Fibroblast of lung (primary cell): ENCODE results near the gene SDK2. TPM values are rescaled to one million over a fixed set of nuclear protein-coding genes. Genes with fewer than 3 reads are reported as not detected.

Source experiments
- DNase-seq, 2 donors: peaks; one replicate each; pipeline versions ENCODE4 v3.0.0 to v3.0.0-alpha.2; 2010; ENCODE audit warnings: low read depth in 2 of 2
- H2AFZ ChIP-seq: 2 replicates; pipeline ENCODE4 v1.5.1; 2012; ENCODE audit warnings: low read length, control low read depth, inconsistent platforms
- H3K27ac ChIP-seq: 2 replicates; pipeline ENCODE4 v1.5.1; 2011; ENCODE audit warnings: low read length, control low read depth; ENCODE audit not compliant: insufficient read depth
- H3K27me3 ChIP-seq: 2 replicates; pipeline ENCODE4 v1.5.1; 2011; ENCODE audit warnings: mild to moderate bottlenecking, low read length; ENCODE audit not compliant: control insufficient read depth, insufficient read depth
- H3K36me3 ChIP-seq: 2 replicates; pipeline ENCODE4 v1.5.1; 2011; ENCODE audit warnings: low read length; ENCODE audit not compliant: control insufficient read depth, insufficient read depth
- H3K4me1 ChIP-seq: 2 replicates; pipeline ENCODE4 v1.5.1; 2011; ENCODE audit warnings: low read length; ENCODE audit not compliant: control insufficient read depth, insufficient read depth; ENCODE audit errors: extremely low read depth
- H3K4me2 ChIP-seq: 2 replicates; pipeline ENCODE4 v1.5.1; 2011; ENCODE audit warnings: low read length, control low read depth; ENCODE audit not compliant: insufficient read depth; ENCODE audit errors: extremely low read depth
- H3K4me3 ChIP-seq, 4 experiments: fragments of 200-600 bp in 1 of 4; sonication (generic) in 1 of 4; replicated peaks in 1 of 4; 2 replicates each; pipeline ENCODE4 v1.5.1; 2011 to 2016; ENCODE audit warnings: low read length in 4 of 4, low read depth in 3 of 4, mild to moderate bottlenecking in 3 of 4, control low read depth in 2 of 4, inconsistent platforms in 1 of 4, mixed read lengths in 1 of 4; ENCODE audit not compliant: insufficient read depth in 1 of 4; ENCODE audit errors: control extremely low read depth in 1 of 4
- H3K79me2 ChIP-seq: 2 replicates; pipeline ENCODE4 v1.5.1; 2012; ENCODE audit warnings: mild to moderate bottlenecking, low read length, inconsistent platforms; ENCODE audit not compliant: control insufficient read depth, insufficient read depth
- H3K9ac ChIP-seq: 2 replicates; pipeline ENCODE4 v1.5.1; 2011; ENCODE audit warnings: mild to moderate bottlenecking, low read length, control low read depth; ENCODE audit not compliant: insufficient read depth
- H3K9me3 ChIP-seq: 2 replicates; pipeline ENCODE4 v1.5.1; 2012; ENCODE audit warnings: low read depth, low read length; ENCODE audit not compliant: control insufficient read depth, insufficient read depth
- H4K20me1 ChIP-seq: 2 replicates; pipeline ENCODE4 v1.5.1; 2011; ENCODE audit warnings: low read length; ENCODE audit not compliant: control insufficient read depth, insufficient read depth; ENCODE audit errors: extremely low read depth
- EZH2 ChIP-seq: IDR thresholded peaks from 2 replicates; pipeline ENCODE4 v1.5.1; 2012; ENCODE audit warnings: low read length, control low read depth, mild to moderate bottlenecking; ENCODE audit errors: missing control alignments
- polyA plus RNA-seq, 2 donors: library from polyadenylated mRNA; depleted of rRNA in 1 of 2; stranded (reverse) in 1 of 2; unstranded in 1 of 2; fragments of >200 nt; gene quantifications; 2 replicates each; pipeline ENCODE4 v1.2.1, GENCODE V29; 2011 to 2012; ENCODE audit warnings: missing spikeins in 1 of 2
- total RNA-seq: library from RNA; depleted of rRNA; stranded (reverse); fragments of >200 nt; gene quantifications from 2 replicates; pipeline ENCODE4 v1.2.1, GENCODE V29; 2014
- TF ChIP-seq, protein P1 (sequence below), 2 donors: IDR thresholded peaks in 1 of 2; conservative IDR thresholded peaks in 1 of 2; 1 replicate in 1 of 2; 2 replicates in 1 of 2; pipeline ENCODE4 v1.5.1; 2011 to 2012; ENCODE audit warnings: low read length in 2 of 2, control low read depth in 1 of 2, inconsistent platforms in 1 of 2, low read depth in 1 of 2, mild to moderate bottlenecking in 1 of 2

SDK2 gene
- total and polyA plus RNA-seq, 2 donors (not counting 1 experiment from before 2014, with no cell fraction given) = under 0.01 to 0.01 TPM

DNA sequence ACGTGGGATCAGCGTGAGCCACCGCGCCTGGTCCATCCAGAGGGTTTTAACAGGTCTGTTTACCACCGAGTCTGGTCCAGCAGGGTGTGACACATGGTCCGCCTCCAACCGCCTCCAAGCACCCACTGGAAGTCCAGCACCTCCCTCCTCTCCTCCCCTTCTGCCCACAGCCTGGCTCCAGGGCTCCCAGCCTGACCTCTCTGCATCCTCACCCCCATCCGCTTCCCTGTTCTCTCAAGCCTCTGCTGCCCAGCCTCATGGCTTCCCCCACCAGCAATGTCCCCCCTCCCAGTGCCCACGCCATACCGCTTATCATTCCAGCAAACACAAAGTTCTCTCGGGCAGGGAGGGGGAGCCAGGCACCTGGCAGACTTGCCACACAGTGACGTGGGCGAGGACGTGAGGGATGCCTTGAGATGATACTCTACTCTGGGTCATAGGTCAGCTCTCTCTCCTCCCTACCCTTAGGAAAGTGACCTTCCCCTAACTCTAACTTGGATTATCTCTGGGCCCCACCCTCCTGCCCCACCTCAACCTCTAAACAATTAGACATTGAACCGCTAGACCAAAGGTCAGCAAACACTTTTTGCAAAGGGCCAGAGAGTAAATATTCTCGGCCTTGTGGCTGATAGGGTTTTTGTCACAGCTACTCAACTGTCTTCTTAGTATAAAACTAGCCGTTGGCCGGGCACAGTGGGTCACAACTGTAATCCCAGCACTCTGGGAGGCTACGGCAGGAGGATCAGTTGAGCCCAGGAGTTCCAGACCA is 355.5 kb downstream of the SDK2 start:
- Histone ChIP-seq H3K36me3 (peaks cover 16% of the 10 kb centered on the region), H3K9me3 (no peaks in the 10 kb centered on the region), H3K27me3 (no peaks in the 10 kb centered on the region), H4K20me1 (no peaks in the 10 kb centered on the region), H3K4me2 (peak overlapping the region; percentile 25), H3K27ac (peak overlapping the region; percentile 10), H3K9ac (no peak overlapping the region), H3K4me1 (peaks cover 42% of the 10 kb centered on the region), H3K4me3 (no peak overlapping the region), H3K79me2 (peaks cover 74% of the 10 kb centered on the region), H2AFZ (no peak overlapping the region)
- no peak for TF ChIP-seq EZH2
- TF ChIP-seq, protein P1, sequence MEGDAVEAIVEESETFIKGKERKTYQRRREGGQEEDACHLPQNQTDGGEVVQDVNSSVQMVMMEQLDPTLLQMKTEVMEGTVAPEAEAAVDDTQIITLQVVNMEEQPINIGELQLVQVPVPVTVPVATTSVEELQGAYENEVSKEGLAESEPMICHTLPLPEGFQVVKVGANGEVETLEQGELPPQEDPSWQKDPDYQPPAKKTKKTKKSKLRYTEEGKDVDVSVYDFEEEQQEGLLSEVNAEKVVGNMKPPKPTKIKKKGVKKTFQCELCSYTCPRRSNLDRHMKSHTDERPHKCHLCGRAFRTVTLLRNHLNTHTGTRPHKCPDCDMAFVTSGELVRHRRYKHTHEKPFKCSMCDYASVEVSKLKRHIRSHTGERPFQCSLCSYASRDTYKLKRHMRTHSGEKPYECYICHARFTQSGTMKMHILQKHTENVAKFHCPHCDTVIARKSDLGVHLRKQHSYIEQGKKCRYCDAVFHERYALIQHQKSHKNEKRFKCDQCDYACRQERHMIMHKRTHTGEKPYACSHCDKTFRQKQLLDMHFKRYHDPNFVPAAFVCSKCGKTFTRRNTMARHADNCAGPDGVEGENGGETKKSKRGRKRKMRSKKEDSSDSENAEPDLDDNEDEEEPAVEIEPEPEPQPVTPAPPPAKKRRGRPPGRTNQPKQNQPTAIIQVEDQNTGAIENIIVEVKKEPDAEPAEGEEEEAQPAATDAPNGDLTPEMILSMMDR (conservative IDR thresholded peaks at IDR 0.05 in 1 of 2, IDR thresholded peaks at IDR 0.05 in 1 of 2; ENCODE audit: low read depth in 1 of 2, low read length in 2 of 2) = no peak
- no peak for DNase-seq

DNA sequence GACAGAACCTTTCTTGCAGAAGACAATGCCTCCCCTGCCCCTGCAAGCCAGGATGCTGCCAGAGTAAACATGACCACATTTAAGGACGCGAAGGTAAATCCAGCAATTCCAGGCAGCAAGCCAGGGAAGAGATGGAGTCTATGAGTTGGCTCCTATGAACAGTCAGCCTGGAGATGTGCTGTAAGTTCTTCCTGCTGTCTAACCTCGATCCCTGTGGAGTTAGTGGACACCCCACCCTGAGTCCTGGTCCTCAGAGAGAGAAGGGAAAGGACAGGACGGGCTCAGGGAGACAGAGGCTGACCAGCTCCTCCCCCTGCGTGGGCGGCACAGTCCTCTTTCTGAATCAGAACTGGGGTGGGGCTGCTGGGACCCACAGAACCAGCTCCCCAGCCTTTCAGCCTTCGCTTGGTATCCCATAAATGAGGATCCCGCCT is 357.4 kb downstream of the SDK2 start:
- Histone ChIP-seq H3K4me1 (peaks cover 24% of the 10 kb centered on the region), H3K9me3 (no peaks in the 10 kb centered on the region), H3K4me3 (no peak overlapping the region), H3K27me3 (no peaks in the 10 kb centered on the region), H3K79me2 (peaks cover 61% of the 10 kb centered on the region), H3K9ac (no peak overlapping the region), H2AFZ (no peak overlapping the region), H4K20me1 (no peaks in the 10 kb centered on the region), H3K36me3 (peaks cover 18% of the 10 kb centered on the region), H3K4me2 (no peak overlapping the region), H3K27ac (no peak overlapping the region)
- TF ChIP-seq, protein P1 (conservative IDR thresholded peaks at IDR 0.05 in 1 of 2, IDR thresholded peaks at IDR 0.05 in 1 of 2; ENCODE audit: low read depth in 1 of 2, low read length in 2 of 2) = no peak
- TF ChIP-seq EZH2 = no peak
- peak in 1 of 2 donors; percentile 76 for DNase-seq

DNA sequence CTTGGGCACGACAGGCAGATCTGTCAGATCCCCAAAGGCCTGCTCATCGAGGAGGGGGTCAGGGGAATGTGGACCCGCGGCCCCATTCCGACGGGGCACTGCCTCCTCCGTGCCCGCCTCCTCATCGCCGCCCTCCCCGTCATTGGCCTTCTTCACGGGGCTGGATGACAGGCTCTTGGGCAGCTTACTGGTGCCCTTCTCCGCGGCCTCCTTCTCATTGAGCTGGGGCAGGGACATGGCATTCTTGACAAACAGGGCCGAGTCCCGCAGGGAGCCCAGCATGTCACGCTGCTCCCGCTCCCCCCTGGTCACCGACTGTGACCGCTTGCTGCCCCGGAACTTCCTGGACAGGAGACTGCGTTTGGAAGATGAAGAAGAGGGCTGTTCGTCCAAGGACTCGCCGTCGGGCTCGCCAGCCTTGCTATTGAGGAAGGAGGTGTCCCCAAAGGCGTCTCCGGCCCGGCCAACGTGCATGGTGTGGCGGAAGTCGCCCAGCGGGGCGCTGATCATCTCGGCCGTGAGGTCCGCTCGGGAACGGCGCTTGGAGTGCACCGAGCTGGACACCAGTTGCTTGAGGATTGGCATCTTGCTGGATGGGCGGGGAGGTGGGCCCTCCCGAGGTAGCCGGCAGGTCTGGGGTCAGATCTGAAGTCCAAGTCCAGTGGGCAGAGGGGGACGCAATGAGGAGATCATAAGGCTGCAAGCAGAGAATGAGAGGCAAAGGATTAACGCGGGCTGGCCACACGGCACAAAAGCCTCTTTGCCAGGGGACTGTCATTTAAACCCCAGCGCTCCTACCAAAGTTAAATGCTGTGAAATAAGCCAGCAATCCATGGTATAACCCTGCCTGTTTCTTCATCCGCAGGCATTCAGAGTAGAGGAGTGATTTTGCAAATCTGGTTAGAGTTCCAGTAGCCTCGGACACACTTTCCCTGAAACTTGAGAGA is 358.1 kb downstream of the SDK2 start:
- TF ChIP-seq, protein P1 (conservative IDR thresholded peaks at IDR 0.05 in 1 of 2, IDR thresholded peaks at IDR 0.05 in 1 of 2; ENCODE audit: low read depth in 1 of 2, low read length in 2 of 2) = no peak
- TF ChIP-seq EZH2 = no peak
- H3K4me3 ChIP-seq = no peak overlapping the region
- H2AFZ ChIP-seq = no peak overlapping the region
- H3K4me2 ChIP-seq = no peak overlapping the region
- H3K4me1 ChIP-seq = peaks cover 17% of the 10 kb centered on the region
- H3K79me2 ChIP-seq = peaks cover 56% of the 10 kb centered on the region
- no peak for DNase-seq
- H3K36me3 ChIP-seq = peaks cover 18% of the 10 kb centered on the region
- no peak overlapping the region for H3K9ac ChIP-seq
- no peak overlapping the region for H3K27ac ChIP-seq
- H4K20me1 ChIP-seq = no peaks in the 10 kb centered on the region
- no peaks in the 10 kb centered on the region for H3K9me3 ChIP-seq
- no peaks in the 10 kb centered on the region for H3K27me3 ChIP-seq
